Panc1 (cell line): ENCODE data around the gene CYP2W1. TPM values are rescaled to one million over a fixed set of nuclear protein-coding genes. Genes with fewer than 3 reads are reported as not detected.

Source experiments
- ATAC-seq: fragments of 200-7000 bp; cut with Tn5 transposase; 2 replicates; pipeline ENCODE4 v1.9.1; 2020; ENCODE audit warnings: mild to moderate bottlenecking, moderate library complexity
- BruUV-seq: library from RNA; stranded (reverse); fragments of 400-500 nt; replicated peaks from 2 replicates; lab custom pipeline; 2021; lab: Mats Ljungman, UMichigan
- CTCF ChIA-PET: fragments of 300-600 bp; sonication (Branson Sonifier 250); formaldehyde crosslinking; loops from one replicate; lab custom pipeline; 2022; ENCODE audit warnings: antibody characterized with exemption; lab: Charles Lee
- POLR2A ChIA-PET: fragments of 300-600 bp; sonication (Branson Sonifier 250); formaldehyde crosslinking; loops from one replicate; lab custom pipeline; 2022; ENCODE audit warnings: antibody characterized with exemption; lab: Charles Lee
- DNase-seq: peaks from one replicate; pipeline ENCODE4 v3.0.0-alpha.2; 2010; ENCODE audit warnings: low read depth, low spot score
- H3K27ac ChIP-seq: 2 replicates; pipeline ENCODE4 v1.5.1; 2011; ENCODE audit warnings: mild to moderate bottlenecking, low read length, inconsistent platforms
- H3K27me3 ChIP-seq: fragments of 200-500 bp; sonication (Bioruptor generic); 2 replicates; pipeline ENCODE4 v1.6.0; 2014; ENCODE audit warnings: low read length, inconsistent platforms; ENCODE audit not compliant: control insufficient read depth, insufficient read depth
- H3K36me3 ChIP-seq: fragments of 200-500 bp; sonication (Bioruptor generic); 2 replicates; pipeline ENCODE4 v1.5.1; 2014; ENCODE audit warnings: inconsistent platforms, mild to moderate bottlenecking, low read length, moderate library complexity; ENCODE audit not compliant: control insufficient read depth, insufficient read depth
- H3K4me1 ChIP-seq: 2 replicates; pipeline ENCODE4 v1.5.1; 2011; ENCODE audit warnings: inconsistent platforms, mild to moderate bottlenecking, low read length, moderate library complexity; ENCODE audit not compliant: control insufficient read depth, insufficient read depth
- H3K4me3 ChIP-seq, 2 experiments: 2 replicates each; pipeline ENCODE4 v1.5.1; 2011 to 2012; ENCODE audit warnings: low read depth in 2 of 2, low read length in 2 of 2, mild to moderate bottlenecking in 2 of 2, inconsistent platforms in 1 of 2, moderate library complexity in 1 of 2
- H3K9me3 ChIP-seq: fragments of 200-500 bp; sonication (Bioruptor generic); 2 replicates; pipeline ENCODE4 v1.5.1; 2014; ENCODE audit warnings: low read depth, mild to moderate bottlenecking, inconsistent platforms, low read length, moderate library complexity; ENCODE audit not compliant: control insufficient read depth, insufficient read depth
- POLR2AphosphoS5 ChIP-seq: IDR thresholded peaks from 2 replicates; pipeline ENCODE4 v1.6.1; 2012; ENCODE audit warnings: mild to moderate bottlenecking, low read depth, low read length, moderate library complexity
- SIN3A ChIP-seq: IDR thresholded peaks from 2 replicates; pipeline ENCODE4 v1.6.1; 2012; ENCODE audit warnings: low read depth, mild to moderate bottlenecking, low read length, moderate library complexity, borderline replicate concordance; ENCODE audit not compliant: insufficient read depth
- TCF7L2 ChIP-seq: IDR thresholded peaks from 2 replicates; pipeline ENCODE4 v1.6.1; 2011; ENCODE audit warnings: mild to moderate bottlenecking, low read depth, low read length, inconsistent platforms
- in situ Hi-C: cut with HindIII; loops from 2 replicates; pipeline ENCODE4 v1.10.0; 2016; ENCODE audit warnings: low sequenced_read_pairs, low pct_unique_long_range_greater_than_20kb
- intact Hi-C: fragments of 100-400 bp; cut with micrococcal nuclease; formaldehyde crosslinking; loops from one replicate; pipeline ENCODE4 v1.10.0; 2022; ENCODE audit not compliant: unreplicated experiment
- total RNA-seq: library from RNA; stranded (reverse); gene quantifications from one replicate; pipeline ENCODE4 v1.2.1, GENCODE V29; 2021; ENCODE audit not compliant: unreplicated experiment
- TF ChIP-seq, protein P1 (sequence below): fragments of 450-650 bp; IDR thresholded peaks from 2 replicates; pipeline ENCODE4 v1.5.1; 2017; ENCODE audit warnings: mild to moderate bottlenecking
- TF ChIP-seq, protein P2 (sequence below), 2 experiments: IDR thresholded peaks; 2 replicates each; pipeline ENCODE4 v1.6.1; 2011 to 2012; ENCODE audit warnings: low read depth in 2 of 2, control low read depth in 1 of 2, low read length in 1 of 2, mild to moderate bottlenecking in 1 of 2, moderate library complexity in 1 of 2; ENCODE audit not compliant: insufficient read depth in 1 of 2

CYP2W1 gene
- total RNA-seq, 1 experiment from 2014 or later = 0.74 TPM

DNA sequence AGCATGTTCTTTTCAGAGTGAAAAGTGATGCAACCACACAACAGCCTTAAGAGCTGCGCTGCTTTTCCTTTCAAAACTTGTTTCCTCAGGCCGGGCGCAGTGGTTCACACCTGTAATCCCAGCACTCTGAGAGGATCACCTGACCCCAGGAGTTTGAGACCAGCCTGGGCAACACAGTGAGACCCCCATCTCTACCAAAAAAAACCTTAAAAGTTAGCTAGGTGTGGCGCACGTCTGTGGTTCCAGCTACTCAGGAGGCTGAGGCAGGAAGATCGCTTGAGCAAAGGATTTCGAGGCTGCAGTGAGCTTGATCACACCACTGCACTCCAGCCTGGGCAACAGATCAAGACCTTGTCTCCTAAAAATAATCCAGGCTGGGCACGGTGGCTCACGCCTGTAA is 9.7 kb upstream of the CYP2W1 start:
- ChIA-PET CTCF (interaction anchor here (0.6 to 0.7 kb wide), 2 partner anchors 88 to 106 kb away, joined by 3 to 6 read pairs; no protein-coding TSS in a partner anchor), POLR2A (interaction anchor here (0.6 kb wide), 1 partner anchor 73 kb away, joined by 9 read pairs; no protein-coding TSS in a partner anchor)
- intact Hi-C loops = no loop called here
- H3K27ac ChIP-seq = no peak overlapping the region
- in situ Hi-C loops = loop anchor here (25.0 kb wide), 1 partner anchor 164 kb away; a partner anchor contains a TSS
- no peak for DNase-seq
- BruUV-seq = no TSS peak
- no peaks in the 10 kb centered on the region for H3K27me3 ChIP-seq
- H3K4me1 ChIP-seq = peaks cover 16% of the 10 kb centered on the region
- TF ChIP-seq SIN3A (no peak), TCF7L2 (no peak)
- TF ChIP-seq, protein P1, sequence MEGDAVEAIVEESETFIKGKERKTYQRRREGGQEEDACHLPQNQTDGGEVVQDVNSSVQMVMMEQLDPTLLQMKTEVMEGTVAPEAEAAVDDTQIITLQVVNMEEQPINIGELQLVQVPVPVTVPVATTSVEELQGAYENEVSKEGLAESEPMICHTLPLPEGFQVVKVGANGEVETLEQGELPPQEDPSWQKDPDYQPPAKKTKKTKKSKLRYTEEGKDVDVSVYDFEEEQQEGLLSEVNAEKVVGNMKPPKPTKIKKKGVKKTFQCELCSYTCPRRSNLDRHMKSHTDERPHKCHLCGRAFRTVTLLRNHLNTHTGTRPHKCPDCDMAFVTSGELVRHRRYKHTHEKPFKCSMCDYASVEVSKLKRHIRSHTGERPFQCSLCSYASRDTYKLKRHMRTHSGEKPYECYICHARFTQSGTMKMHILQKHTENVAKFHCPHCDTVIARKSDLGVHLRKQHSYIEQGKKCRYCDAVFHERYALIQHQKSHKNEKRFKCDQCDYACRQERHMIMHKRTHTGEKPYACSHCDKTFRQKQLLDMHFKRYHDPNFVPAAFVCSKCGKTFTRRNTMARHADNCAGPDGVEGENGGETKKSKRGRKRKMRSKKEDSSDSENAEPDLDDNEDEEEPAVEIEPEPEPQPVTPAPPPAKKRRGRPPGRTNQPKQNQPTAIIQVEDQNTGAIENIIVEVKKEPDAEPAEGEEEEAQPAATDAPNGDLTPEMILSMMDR = no peak
- H3K36me3 ChIP-seq = peaks cover 24% of the 10 kb centered on the region
- no peak overlapping the region for H3K4me3 ChIP-seq
- H3K9me3 ChIP-seq = no peaks in the 10 kb centered on the region
- ATAC-seq = no peak

DNA sequence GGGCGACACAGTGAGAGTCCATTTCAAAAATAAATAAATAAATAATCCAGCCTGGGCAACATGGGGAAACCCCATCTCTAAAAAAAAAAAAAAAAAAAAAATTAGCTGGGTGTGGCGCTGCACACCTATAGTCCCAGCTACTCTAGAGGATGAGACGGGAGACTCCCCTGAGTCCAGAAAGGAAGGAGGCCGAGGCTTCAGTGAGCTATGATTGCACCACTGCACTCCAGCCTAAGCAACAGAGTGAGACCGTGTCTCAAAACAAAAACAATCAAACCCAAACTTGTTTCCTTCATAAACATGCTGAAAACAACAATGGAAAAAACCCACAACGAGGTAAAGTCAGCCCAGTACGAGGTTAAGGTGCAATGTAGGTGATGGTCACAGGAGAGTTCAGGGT is 8.8 kb upstream of the CYP2W1 start:
- ATAC-seq = no peak
- Histone ChIP-seq H3K4me1 (peaks cover 16% of the 10 kb centered on the region), H3K4me3 (peak overlapping the region; percentile 86 to 95), H3K9me3 (no peaks in the 10 kb centered on the region), H3K27ac (peak overlapping the region; percentile 74), H3K36me3 (peaks cover 21% of the 10 kb centered on the region), H3K27me3 (no peaks in the 10 kb centered on the region)
- ChIA-PET CTCF (interaction anchor here (0.6 to 1.8 kb wide), 3 partner anchors 92 to 144 kb away, joined by 3 to 4 read pairs (median 3); no protein-coding TSS in a partner anchor), POLR2A (no interaction called here)
- no peak for DNase-seq
- no TSS peak for BruUV-seq
- intact Hi-C loops = no loop called here
- TF ChIP-seq, protein P1 = no peak
- TF ChIP-seq TCF7L2 = no peak
- TF ChIP-seq, protein P2, sequence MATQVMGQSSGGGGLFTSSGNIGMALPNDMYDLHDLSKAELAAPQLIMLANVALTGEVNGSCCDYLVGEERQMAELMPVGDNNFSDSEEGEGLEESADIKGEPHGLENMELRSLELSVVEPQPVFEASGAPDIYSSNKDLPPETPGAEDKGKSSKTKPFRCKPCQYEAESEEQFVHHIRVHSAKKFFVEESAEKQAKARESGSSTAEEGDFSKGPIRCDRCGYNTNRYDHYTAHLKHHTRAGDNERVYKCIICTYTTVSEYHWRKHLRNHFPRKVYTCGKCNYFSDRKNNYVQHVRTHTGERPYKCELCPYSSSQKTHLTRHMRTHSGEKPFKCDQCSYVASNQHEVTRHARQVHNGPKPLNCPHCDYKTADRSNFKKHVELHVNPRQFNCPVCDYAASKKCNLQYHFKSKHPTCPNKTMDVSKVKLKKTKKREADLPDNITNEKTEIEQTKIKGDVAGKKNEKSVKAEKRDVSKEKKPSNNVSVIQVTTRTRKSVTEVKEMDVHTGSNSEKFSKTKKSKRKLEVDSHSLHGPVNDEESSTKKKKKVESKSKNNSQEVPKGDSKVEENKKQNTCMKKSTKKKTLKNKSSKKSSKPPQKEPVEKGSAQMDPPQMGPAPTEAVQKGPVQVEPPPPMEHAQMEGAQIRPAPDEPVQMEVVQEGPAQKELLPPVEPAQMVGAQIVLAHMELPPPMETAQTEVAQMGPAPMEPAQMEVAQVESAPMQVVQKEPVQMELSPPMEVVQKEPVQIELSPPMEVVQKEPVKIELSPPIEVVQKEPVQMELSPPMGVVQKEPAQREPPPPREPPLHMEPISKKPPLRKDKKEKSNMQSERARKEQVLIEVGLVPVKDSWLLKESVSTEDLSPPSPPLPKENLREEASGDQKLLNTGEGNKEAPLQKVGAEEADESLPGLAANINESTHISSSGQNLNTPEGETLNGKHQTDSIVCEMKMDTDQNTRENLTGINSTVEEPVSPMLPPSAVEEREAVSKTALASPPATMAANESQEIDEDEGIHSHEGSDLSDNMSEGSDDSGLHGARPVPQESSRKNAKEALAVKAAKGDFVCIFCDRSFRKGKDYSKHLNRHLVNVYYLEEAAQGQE (IDR thresholded peaks at IDR 0.05; ENCODE audit: insufficient read depth in 1 of 2, low read depth in 2 of 2, low read length in 1 of 2) = no peak
- TF ChIP-seq SIN3A = no peak
- no peak for TF ChIP-seq POLR2AphosphoS5
- in situ Hi-C loops = loop anchor here (25.0 kb wide), 1 partner anchor 163 kb away; a partner anchor contains a TSS
